RWPE1 (cell line): ENCODE data around the gene GDPD5.

Source experiments
- CTCF ChIA-PET: fragments of 350-600 bp; sonication (Branson Sonifier 250); formaldehyde crosslinking; extraction: SDS; loops from one replicate; lab custom pipeline; 2021; lab: Yijun Ruan, JAX
- POLR2A ChIA-PET: fragments of 400-600 bp; formaldehyde crosslinking; extraction: SDS; loops from one replicate; lab custom pipeline; 2020; ENCODE audit warnings: antibody characterized with exemption; ENCODE audit not compliant: low non-redundant PET; lab: Yijun Ruan, JAX
- DNase-seq: peaks from one replicate; pipeline ENCODE4 v3.0.0; 2012; ENCODE audit warnings: low spot score
- H3K27ac ChIP-seq: fragments of 450-650 bp; 2 replicates; pipeline ENCODE4 v1.5.1; 2017
- CTCF ChIP-seq: fragments of 450-650 bp; conservative IDR thresholded peaks from 2 replicates; pipeline ENCODE4 v1.5.1; 2017; ENCODE audit warnings: low read depth, mild to moderate bottlenecking

Gene GDPD5

GRCh38 chr11:75520688-75521087 lies 5.1 kb downstream of the GDPD5 start:
- no peak overlapping the region for H3K27ac ChIP-seq

GRCh38 chr11:75518771-75519653 lies 6.7 kb downstream of the GDPD5 start:
- TF ChIP-seq CTCF, result no peak
- CTCF ChIA-PET, result interaction anchor here (0.6 to 0.7 kb wide), 2 partner anchors 239 to 1322 kb away, joined by 3 to 4 read pairs; no protein-coding TSS in a partner anchor
- no peak for DNase-seq
- no peak overlapping the region for H3K27ac ChIP-seq
- POLR2A ChIA-PET, result no interaction called here

More at GRCh38 chr11:75520688-75521087, 5.1 kb downstream of the GDPD5 start:
- TF ChIP-seq CTCF, result no peak
- ChIA-PET CTCF (interaction anchor here (0.6 to 0.7 kb wide), 2 partner anchors 75 to 1131 kb away, joined by 3 to 4 read pairs; no protein-coding TSS in a partner anchor), POLR2A (no interaction called here)
- no peak for DNase-seq

- H3K27ac ChIP-seq, result no peak overlapping the region
- DNase-seq, result no peak
- no peak for TF ChIP-seq CTCF
- ChIA-PET CTCF (no interaction called here), POLR2A (no interaction called here)
Observed at GRCh38 chr11:75518204-75518549, 7.6 kb downstream of the GDPD5 start.

GRCh38 chr11:75516886-75517285 lies 8.9 kb downstream of the GDPD5 start:
- CTCF ChIA-PET, result interaction anchor here (1.1 to 1.2 kb wide), 2 partner anchors 72 to 133 kb away, joined by 3 read pairs; no protein-coding TSS in a partner anchor
- POLR2A ChIA-PET, result no interaction called here

GRCh38 chr11:75516140-75516539 lies 9.6 kb downstream of the GDPD5 start:
- CTCF ChIA-PET, result interaction anchor here (0.6 kb wide), 1 partner anchor 31 kb away, joined by 3 read pairs; no protein-coding TSS in a partner anchor
- POLR2A ChIA-PET, result no interaction called here
- no peak overlapping the region for H3K27ac ChIP-seq

More at GRCh38 chr11:75516886-75517285, 8.9 kb downstream of the GDPD5 start:
- H3K27ac ChIP-seq, result no peak overlapping the region
- TF ChIP-seq CTCF, result no peak
- DNase-seq, result no peak

More at GRCh38 chr11:75516140-75516539, 9.6 kb downstream of the GDPD5 start:
- no peak for DNase-seq
- TF ChIP-seq CTCF, result no peak
